A673 (cell line): ENCODE measurements around the gene ACOT7. TPM values are rescaled to one million over a fixed set of nuclear protein-coding genes. Genes with fewer than 3 reads are reported as not detected.

Experiments
- BruUV-seq: library from RNA; stranded (reverse); fragments of 400-500 nt; replicated peaks from 2 replicates; lab custom pipeline; 2021; lab: Mats Ljungman, UMichigan
- CTCF ChIA-PET: fragments of 300-600 bp; sonication (Branson Sonifier 250); formaldehyde crosslinking; loops from one replicate; lab custom pipeline; 2022; ENCODE audit warnings: antibody characterized with exemption; lab: Charles Lee
- POLR2A ChIA-PET: fragments of 300-600 bp; sonication (Branson Sonifier 250); formaldehyde crosslinking; loops from one replicate; lab custom pipeline; 2022; ENCODE audit warnings: antibody characterized with exemption; ENCODE audit not compliant: low non-redundant PET; lab: Charles Lee
- DNase-seq: peaks from one replicate; pipeline ENCODE4 v3.0.0-alpha.2; 2015; ENCODE audit warnings: low spot score
- H3K27ac ChIP-seq: fragments of 200-600 bp; sonication (generic); 2 replicates; pipeline ENCODE4 v1.5.1; 2016; ENCODE audit warnings: mixed run types, low read depth, mild to moderate bottlenecking, mixed read lengths, antibody characterized with exemption, low read length; ENCODE audit not compliant: poor library complexity, severe bottlenecking
- H3K27me3 ChIP-seq: fragments of 200-600 bp; sonication (generic); replicated peaks from 2 replicates; pipeline ENCODE4 v1.6.1; 2017; ENCODE audit warnings: mixed run types, low read depth, mild to moderate bottlenecking, mixed read lengths, antibody characterized with exemption, low read length; ENCODE audit not compliant: insufficient read depth, poor library complexity
- H3K36me3 ChIP-seq: fragments of 200-600 bp; sonication (generic); 2 replicates; pipeline ENCODE4 v1.6.1; 2016; ENCODE audit warnings: mixed run types, mild to moderate bottlenecking, mixed read lengths, antibody characterized with exemption, low read length; ENCODE audit not compliant: insufficient read depth, poor library complexity, severe bottlenecking
- H3K4me1 ChIP-seq: fragments of 200-600 bp; sonication (generic); 2 replicates; pipeline ENCODE4 v1.6.1; 2017; ENCODE audit warnings: mixed run types, mild to moderate bottlenecking, mixed read lengths, antibody characterized with exemption, low read length; ENCODE audit not compliant: insufficient read depth, poor library complexity, severe bottlenecking
- H3K4me3 ChIP-seq: fragments of 200-600 bp; sonication (generic); 2 replicates; pipeline ENCODE4 v1.5.1; 2016; ENCODE audit warnings: low read depth, mixed run types, mild to moderate bottlenecking, mixed read lengths, low read length; ENCODE audit not compliant: poor library complexity, severe bottlenecking
- H3K9me3 ChIP-seq: fragments of 200-600 bp; sonication (generic); 2 replicates; pipeline ENCODE4 v1.6.1; 2016; ENCODE audit warnings: mixed run types, low read depth, mild to moderate bottlenecking, mixed read lengths, antibody characterized with exemption, low read length; ENCODE audit not compliant: poor library complexity, severe bottlenecking
- CTCF ChIP-seq: fragments of 300-800, 200-600 bp; sonication (generic); conservative IDR thresholded peaks from 2 replicates; pipeline ENCODE4 v1.5.1; 2017; ENCODE audit warnings: low read depth, mild to moderate bottlenecking, antibody characterized with exemption, low read length, moderate library complexity, mixed read lengths
- EZH2 ChIP-seq: fragments of 200-600 bp; sonication (generic); IDR thresholded peaks from 2 replicates; pipeline ENCODE4 v1.6.1; 2017; ENCODE audit warnings: borderline replicate concordance, low read depth, mild to moderate bottlenecking, mixed read lengths, antibody characterized with exemption, low read length; ENCODE audit not compliant: poor library complexity, severe bottlenecking
- intact Hi-C: fragments of 100-400 bp; cut with micrococcal nuclease; formaldehyde crosslinking; loops from one replicate; pipeline ENCODE4 v1.10.0; 2022; ENCODE audit not compliant: unreplicated experiment
- total RNA-seq: library from RNA; stranded (reverse); gene quantifications from 2 replicates; pipeline ENCODE4 v1.2.3, GENCODE V29; 2021

The ACOT7 gene
- total RNA-seq, 1 experiment from 2014 or later, result 132 TPM

DNA sequence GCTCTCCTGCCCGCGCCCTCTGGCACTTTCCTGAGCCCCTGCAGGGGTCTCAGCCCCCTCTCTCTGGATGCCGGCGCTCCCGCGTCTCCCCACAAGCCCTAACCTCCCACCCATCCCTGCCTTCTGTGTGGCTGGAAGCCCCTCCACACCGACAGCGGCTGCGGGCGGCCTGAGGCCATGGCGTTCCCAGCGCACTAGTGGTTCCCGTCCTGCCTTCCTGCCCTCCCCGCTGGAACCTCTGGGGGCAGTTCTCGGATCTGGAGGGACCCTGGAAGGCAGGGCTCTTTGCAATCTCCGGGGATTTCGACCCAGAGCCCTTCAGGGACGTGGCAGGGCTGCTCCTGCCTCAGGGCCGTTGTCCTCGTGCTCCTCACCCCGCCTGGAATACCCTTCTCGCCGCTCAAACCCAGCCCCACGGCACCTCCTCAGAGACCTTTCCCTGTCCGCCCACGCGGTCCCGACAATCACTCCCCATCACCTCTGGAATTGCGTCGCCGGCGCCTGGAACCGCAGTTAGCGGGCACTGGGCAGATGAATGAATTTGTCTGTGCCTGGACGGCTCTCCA lies 30.5 kb upstream of the ACOT7 start:
- intact Hi-C loops, result no loop called here
- POLR2A ChIA-PET, result no interaction called here

GRCh38 chr1:6423321-6423999 lies 29.9 kb upstream of the ACOT7 start:
- Histone ChIP-seq H3K4me1 (peaks cover 12% of the 10 kb centered on the region), H3K9me3 (no peaks in the 10 kb centered on the region), H3K27ac (no peak overlapping the region), H3K4me3 (no peak overlapping the region), H3K27me3 (peaks cover 71% of the 10 kb centered on the region), H3K36me3 (no peaks in the 10 kb centered on the region)
- DNase-seq, result peak; percentile 60
- intact Hi-C loops, result no loop called here
- no TSS peak for BruUV-seq
- TF ChIP-seq CTCF (peak; percentile 88), EZH2 (no peak)
- CTCF ChIA-PET, result interaction anchor here (1.1 to 1.6 kb wide), 4 partner anchors 9 to 21 kb away, joined by 4 to 9 read pairs (median 6); no protein-coding TSS in a partner anchor
- POLR2A ChIA-PET, result no interaction called here

More for the DNA sequence above, 30.5 kb upstream of the ACOT7 start:
- no peaks in the 10 kb centered on the region for H3K9me3 ChIP-seq
- peaks cover 65% of the 10 kb centered on the region for H3K27me3 ChIP-seq
- BruUV-seq, result no TSS peak
- peaks cover 12% of the 10 kb centered on the region for H3K4me1 ChIP-seq
- no peak overlapping the region for H3K4me3 ChIP-seq
- CTCF ChIA-PET, result interaction anchor here (1.1 to 1.6 kb wide), 3 partner anchors 10 to 20 kb away, joined by 4 to 9 read pairs (median 7); no protein-coding TSS in a partner anchor
- TF ChIP-seq EZH2 (peak; percentile 89), CTCF (no peak)
- no peak for DNase-seq
- H3K36me3 ChIP-seq, result no peaks in the 10 kb centered on the region
- H3K27ac ChIP-seq, result no peak overlapping the region

- DNase-seq, result no peak
- Histone ChIP-seq H3K27ac (no peak overlapping the region), H3K9me3 (no peaks in the 10 kb centered on the region), H3K27me3 (peaks cover 93% of the 10 kb centered on the region), H3K4me1 (peaks cover 12% of the 10 kb centered on the region), H3K4me3 (no peak overlapping the region), H3K36me3 (no peaks in the 10 kb centered on the region)
- BruUV-seq, result no TSS peak
- TF ChIP-seq EZH2 (no peak), CTCF (no peak)
- ChIA-PET CTCF (no interaction called here), POLR2A (no interaction called here)
- intact Hi-C loops, result no loop called here
These were observed 27.7 kb upstream of the ACOT7 start for GRCh38 chr1:6421266-6421665.
